HL-60 (cell line): ENCODE results near the gene CH25H.

Experiments used
- DNase-seq, 2 experiments: peaks; one replicate each; pipeline ENCODE4 v3.0.0-alpha.2; 2010 to 2020; ENCODE audit warnings: low read depth in 1 of 2, low spot score in 1 of 2
- H3K27ac ChIP-seq: fragments of 250-450 bp; sonication (Bioruptor Pico); replicated peaks from 2 replicates; pipeline ENCODE4 v1.5.1; 2020; ENCODE audit warnings: mild to moderate bottlenecking, moderate library complexity
- H3K27me3 ChIP-seq: fragments of 250-450 bp; sonication (Bioruptor Pico); 2 replicates; pipeline ENCODE4 v1.5.1; 2021; ENCODE audit warnings: mild to moderate bottlenecking, moderate library complexity; ENCODE audit not compliant: insufficient read depth, poor library complexity, severe bottlenecking
- H3K4me3 ChIP-seq: replicated peaks from 2 replicates; pipeline ENCODE4 v1.5.1; 2011; ENCODE audit warnings: mild to moderate bottlenecking, control low read depth, low read length; ENCODE audit not compliant: insufficient read depth
- GABPA ChIP-seq: IDR thresholded peaks from 2 replicates; pipeline ENCODE4 v1.6.1; 2012; ENCODE audit warnings: low read depth
- POLR2AphosphoS5 ChIP-seq: IDR thresholded peaks from 2 replicates; pipeline ENCODE4 v1.6.1; 2012; ENCODE audit warnings: low read depth
- SPI1 ChIP-seq: IDR thresholded peaks from 2 replicates; pipeline ENCODE4 v1.6.1; 2012; ENCODE audit warnings: low read depth, mild to moderate bottlenecking, borderline replicate concordance
- TF ChIP-seq, protein P1 (sequence below): IDR thresholded peaks from 2 replicates; pipeline ENCODE4 v1.6.1; 2012; ENCODE audit warnings: low read depth; ENCODE audit not compliant: insufficient replicate concordance
- TF ChIP-seq, protein P2 (sequence below): IDR thresholded peaks from one replicate; pipeline ENCODE4 v1.5.1; 2011; ENCODE audit warnings: low read length, control low read depth, inconsistent platforms; ENCODE audit not compliant: insufficient read depth

Gene CH25H

DNA sequence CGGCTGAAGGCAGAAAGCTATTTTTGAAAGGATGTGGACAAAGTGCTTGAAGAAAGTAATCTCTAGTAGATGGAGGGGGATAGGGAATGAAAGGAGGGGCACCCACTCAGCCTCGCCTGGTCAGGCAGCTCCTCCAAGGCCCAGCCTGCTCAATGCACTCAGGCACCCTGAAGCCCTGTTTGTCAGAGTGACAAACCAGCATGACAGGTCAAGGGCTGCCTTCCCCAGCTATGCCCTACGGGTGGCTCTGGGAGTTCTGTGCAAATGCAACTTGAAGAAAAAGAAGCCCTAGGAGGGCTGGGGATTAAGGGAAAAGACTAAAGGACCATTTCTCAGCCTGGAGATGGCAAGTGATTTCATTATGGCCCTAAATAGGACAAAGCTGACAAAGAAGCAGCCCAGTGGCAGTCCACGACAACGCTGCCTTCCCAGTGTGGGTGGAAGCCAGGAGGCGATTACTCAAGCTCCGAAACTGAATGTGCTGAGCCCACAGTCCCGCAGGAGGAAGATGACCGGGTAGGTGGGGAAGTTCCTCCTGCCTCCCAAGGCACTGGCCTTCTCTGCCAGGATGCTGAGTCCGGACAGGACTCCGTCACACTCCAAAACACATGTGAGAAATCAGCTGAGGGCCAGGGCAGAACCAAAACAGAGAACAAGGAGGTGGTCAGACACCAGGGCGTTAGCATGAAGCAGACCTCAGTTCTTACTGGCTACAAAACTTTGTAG, 28.1 kb upstream of the CH25H start:
- no peak overlapping the region for H3K4me3 ChIP-seq
- no peak for DNase-seq
- no peaks in the 10 kb centered on the region for H3K27me3 ChIP-seq
- H3K27ac ChIP-seq, result no peak overlapping the region
- TF ChIP-seq SPI1, result no peak
- no peak for TF ChIP-seq POLR2AphosphoS5
- TF ChIP-seq GABPA, result no peak
- TF ChIP-seq, protein P1, sequence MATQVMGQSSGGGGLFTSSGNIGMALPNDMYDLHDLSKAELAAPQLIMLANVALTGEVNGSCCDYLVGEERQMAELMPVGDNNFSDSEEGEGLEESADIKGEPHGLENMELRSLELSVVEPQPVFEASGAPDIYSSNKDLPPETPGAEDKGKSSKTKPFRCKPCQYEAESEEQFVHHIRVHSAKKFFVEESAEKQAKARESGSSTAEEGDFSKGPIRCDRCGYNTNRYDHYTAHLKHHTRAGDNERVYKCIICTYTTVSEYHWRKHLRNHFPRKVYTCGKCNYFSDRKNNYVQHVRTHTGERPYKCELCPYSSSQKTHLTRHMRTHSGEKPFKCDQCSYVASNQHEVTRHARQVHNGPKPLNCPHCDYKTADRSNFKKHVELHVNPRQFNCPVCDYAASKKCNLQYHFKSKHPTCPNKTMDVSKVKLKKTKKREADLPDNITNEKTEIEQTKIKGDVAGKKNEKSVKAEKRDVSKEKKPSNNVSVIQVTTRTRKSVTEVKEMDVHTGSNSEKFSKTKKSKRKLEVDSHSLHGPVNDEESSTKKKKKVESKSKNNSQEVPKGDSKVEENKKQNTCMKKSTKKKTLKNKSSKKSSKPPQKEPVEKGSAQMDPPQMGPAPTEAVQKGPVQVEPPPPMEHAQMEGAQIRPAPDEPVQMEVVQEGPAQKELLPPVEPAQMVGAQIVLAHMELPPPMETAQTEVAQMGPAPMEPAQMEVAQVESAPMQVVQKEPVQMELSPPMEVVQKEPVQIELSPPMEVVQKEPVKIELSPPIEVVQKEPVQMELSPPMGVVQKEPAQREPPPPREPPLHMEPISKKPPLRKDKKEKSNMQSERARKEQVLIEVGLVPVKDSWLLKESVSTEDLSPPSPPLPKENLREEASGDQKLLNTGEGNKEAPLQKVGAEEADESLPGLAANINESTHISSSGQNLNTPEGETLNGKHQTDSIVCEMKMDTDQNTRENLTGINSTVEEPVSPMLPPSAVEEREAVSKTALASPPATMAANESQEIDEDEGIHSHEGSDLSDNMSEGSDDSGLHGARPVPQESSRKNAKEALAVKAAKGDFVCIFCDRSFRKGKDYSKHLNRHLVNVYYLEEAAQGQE, result no peak
- TF ChIP-seq, protein P2, sequence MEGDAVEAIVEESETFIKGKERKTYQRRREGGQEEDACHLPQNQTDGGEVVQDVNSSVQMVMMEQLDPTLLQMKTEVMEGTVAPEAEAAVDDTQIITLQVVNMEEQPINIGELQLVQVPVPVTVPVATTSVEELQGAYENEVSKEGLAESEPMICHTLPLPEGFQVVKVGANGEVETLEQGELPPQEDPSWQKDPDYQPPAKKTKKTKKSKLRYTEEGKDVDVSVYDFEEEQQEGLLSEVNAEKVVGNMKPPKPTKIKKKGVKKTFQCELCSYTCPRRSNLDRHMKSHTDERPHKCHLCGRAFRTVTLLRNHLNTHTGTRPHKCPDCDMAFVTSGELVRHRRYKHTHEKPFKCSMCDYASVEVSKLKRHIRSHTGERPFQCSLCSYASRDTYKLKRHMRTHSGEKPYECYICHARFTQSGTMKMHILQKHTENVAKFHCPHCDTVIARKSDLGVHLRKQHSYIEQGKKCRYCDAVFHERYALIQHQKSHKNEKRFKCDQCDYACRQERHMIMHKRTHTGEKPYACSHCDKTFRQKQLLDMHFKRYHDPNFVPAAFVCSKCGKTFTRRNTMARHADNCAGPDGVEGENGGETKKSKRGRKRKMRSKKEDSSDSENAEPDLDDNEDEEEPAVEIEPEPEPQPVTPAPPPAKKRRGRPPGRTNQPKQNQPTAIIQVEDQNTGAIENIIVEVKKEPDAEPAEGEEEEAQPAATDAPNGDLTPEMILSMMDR, result no peak

DNA sequence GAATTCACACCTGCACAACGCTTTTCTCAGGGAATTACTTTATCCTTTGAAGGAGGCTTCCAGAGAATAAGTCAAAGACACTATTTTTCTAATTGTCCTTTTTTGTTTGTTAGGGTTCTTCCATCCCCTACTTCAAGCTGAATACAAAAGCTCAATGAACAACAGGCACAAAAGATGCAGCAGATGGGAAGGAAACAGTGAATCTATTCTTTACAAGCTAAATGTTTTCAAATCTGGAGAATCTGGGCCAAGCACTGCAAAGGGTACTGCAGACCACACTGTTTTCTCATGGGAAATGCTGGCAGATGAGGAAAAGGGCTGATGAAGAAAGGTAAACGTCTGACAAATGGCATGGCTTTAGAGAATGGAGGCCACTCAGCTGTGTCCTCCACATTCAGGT, 25.9 kb upstream of the CH25H start:
- no peaks in the 10 kb centered on the region for H3K27me3 ChIP-seq
- no peak overlapping the region for H3K4me3 ChIP-seq
- H3K27ac ChIP-seq, result no peak overlapping the region
- no peak for DNase-seq
- TF ChIP-seq, protein P2, result no peak
- TF ChIP-seq POLR2AphosphoS5, result no peak
- TF ChIP-seq SPI1, result no peak
- TF ChIP-seq, protein P1, result no peak
- TF ChIP-seq GABPA, result no peak

DNA sequence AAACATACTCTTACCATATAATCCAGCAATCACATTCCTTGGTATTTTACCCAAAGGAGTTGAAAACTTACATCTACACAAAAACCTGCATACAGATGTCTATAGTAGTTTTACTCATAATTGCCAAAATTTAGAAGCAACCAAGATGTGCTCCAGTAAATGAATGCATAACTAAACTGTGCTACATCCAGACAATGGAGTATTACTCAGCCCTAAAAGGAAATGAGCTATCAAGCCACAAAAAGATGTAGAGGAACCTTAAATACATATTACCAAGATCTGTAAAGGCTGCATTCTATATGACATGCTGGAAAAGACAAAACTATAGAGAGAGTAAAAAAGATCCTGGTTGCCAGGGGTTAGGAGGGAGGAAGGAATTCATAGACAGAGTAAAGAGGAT, 21.8 kb upstream of the CH25H start:
- Histone ChIP-seq H3K27ac (no peak overlapping the region), H3K27me3 (no peaks in the 10 kb centered on the region), H3K4me3 (no peak overlapping the region)
- no peak for TF ChIP-seq SPI1
- TF ChIP-seq, protein P2, result no peak
- TF ChIP-seq, protein P1, result no peak
- TF ChIP-seq POLR2AphosphoS5, result no peak
- TF ChIP-seq GABPA, result no peak
- no peak for DNase-seq
